ENCODE results near the gene DOCK4.

The DOCK4 gene

DNA sequence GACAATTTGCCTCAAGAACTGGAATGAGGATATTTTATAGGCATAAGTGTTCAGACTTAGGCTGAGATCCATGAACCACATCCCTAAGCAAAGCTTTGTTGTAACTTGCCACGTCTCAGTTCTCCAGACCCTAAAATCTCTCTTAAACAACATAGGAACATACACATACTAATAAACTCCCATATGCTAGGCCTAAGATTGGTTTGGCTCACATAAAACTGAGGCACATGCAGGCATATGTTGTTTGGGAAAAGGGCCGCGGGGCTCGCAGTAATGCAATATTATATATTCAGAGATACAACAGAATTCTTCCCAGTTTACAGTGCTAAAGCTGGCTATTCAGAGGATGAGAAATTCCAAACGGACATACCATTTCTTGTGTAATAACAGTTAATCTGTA is 61.0 kb downstream of the DOCK4 start:
- Histone ChIP-seq H3K9me3 (ENCODE audit: severe bottlenecking) (no peaks in the 10 kb centered on the region), H3K36me3 (ENCODE audit: low read depth) (no peaks in the 10 kb centered on the region), H3K4me1 (ENCODE audit: insufficient read depth, poor library complexity, severe bottlenecking) (no peaks in the 10 kb centered on the region), H3K27ac (ENCODE audit: poor library complexity, severe bottlenecking) (no peak overlapping the region), H3K4me3 (ENCODE audit: severe bottlenecking) (no peak overlapping the region), H3K27me3 (ENCODE audit: insufficient read depth, poor library complexity, severe bottlenecking) (no peaks in the 10 kb centered on the region)
- TF ChIP-seq CTCF (IDR thresholded peaks at IDR 0.05; ENCODE audit: poor library complexity, severe bottlenecking) = no peak
- DNase-seq (ENCODE audit: low spot score) (no peak), ATAC-seq (ENCODE audit: low read depth) (no peak)

DNA sequence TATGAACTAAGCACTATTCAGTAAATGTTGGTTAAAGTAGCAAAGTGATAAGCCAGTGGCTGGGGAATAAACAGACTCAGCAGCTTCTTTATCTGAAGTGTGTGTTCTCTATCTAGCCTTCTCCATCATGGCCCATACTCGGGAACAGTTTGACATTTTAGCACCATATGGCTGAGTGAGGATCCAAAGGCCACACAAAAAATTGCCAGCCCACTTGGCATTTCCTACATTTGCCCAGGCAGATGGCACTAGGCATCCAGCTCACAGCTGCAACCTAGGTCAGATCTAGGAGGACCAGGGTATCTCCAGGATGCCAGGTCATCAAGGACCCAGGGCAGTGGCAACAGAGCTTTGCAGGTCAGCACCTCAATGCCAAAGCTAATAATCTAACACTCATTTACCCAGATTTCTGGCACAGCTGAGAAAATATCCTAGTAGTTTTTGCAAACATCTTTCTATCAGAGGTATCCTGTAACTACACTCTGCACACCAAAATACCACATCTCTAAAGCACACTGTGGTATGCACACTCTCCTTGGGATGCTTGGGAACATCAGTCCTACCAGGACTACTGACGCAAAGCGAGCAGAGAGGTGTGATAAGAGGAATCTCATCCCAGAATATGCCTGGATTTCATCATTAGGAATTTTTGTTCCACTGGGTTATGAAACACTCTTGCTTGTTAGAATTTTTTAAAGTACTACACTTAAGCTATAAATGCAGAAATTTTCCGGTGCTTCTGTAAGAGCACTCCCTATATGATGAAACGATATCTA is 61.7 kb downstream of the DOCK4 start:
- DNase-seq (ENCODE audit: low spot score) (no peak), ATAC-seq (ENCODE audit: low read depth) (no peak)
- Histone ChIP-seq H3K4me1 (ENCODE audit: insufficient read depth, poor library complexity, severe bottlenecking) (no peaks in the 10 kb centered on the region), H3K27ac (ENCODE audit: poor library complexity, severe bottlenecking) (no peak overlapping the region), H3K4me3 (ENCODE audit: severe bottlenecking) (no peak overlapping the region), H3K36me3 (ENCODE audit: low read depth) (no peaks in the 10 kb centered on the region), H3K9me3 (ENCODE audit: severe bottlenecking) (no peaks in the 10 kb centered on the region), H3K27me3 (ENCODE audit: insufficient read depth, poor library complexity, severe bottlenecking) (no peaks in the 10 kb centered on the region)
- no peak for TF ChIP-seq CTCF (IDR thresholded peaks at IDR 0.05; ENCODE audit: poor library complexity, severe bottlenecking)

DNA sequence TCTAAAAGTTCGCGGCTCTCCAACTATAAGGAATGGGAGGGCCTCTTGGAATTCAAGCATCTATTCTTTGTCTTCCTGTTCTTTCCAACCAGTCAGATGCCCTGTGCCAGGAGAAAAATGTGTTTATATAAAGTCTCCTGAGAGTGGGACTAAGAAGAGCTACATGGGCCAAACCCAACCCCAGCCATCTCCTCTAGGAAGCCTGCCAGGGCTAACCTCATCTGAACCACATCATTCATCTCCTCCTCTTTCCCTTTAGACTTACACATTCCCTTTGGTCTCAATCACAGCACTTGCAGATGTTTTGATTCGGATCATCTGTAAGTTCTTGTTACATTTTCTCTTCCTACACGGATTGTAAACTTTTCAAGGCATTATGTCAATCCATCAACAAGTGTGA is 62.6 kb downstream of the DOCK4 start:
- H3K27ac ChIP-seq (ENCODE audit: poor library complexity, severe bottlenecking) = no peak overlapping the region
- no peaks in the 10 kb centered on the region for H3K4me1 ChIP-seq (ENCODE audit: insufficient read depth, poor library complexity, severe bottlenecking)
- DNase-seq (ENCODE audit: low spot score) = no peak
- ATAC-seq (ENCODE audit: low read depth) = no peak
- no peaks in the 10 kb centered on the region for H3K9me3 ChIP-seq (ENCODE audit: severe bottlenecking)
- no peak for TF ChIP-seq CTCF (IDR thresholded peaks at IDR 0.05; ENCODE audit: poor library complexity, severe bottlenecking)
- H3K27me3 ChIP-seq (ENCODE audit: insufficient read depth, poor library complexity, severe bottlenecking) = no peaks in the 10 kb centered on the region
- H3K4me3 ChIP-seq (ENCODE audit: severe bottlenecking) = no peak overlapping the region
- H3K36me3 ChIP-seq (ENCODE audit: low read depth) = no peaks in the 10 kb centered on the region

DNA sequence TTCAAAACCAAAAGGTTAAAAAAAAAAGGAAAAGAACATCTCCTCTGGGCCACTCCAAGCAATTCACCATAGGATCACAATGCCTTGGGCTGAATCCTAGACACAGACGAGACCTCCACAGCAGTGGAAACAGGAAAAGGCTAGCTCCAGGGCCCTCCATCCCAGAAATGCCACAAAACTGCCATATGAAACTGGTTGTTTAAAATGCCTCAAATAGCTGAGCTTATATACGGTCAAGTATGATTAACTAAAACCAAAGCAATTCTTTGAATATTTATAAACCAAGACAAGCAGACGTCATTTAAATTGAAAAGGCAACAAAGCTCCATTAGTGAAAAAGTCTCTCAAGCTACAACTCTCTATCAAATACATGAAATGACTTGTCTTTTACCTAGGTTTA is 63.1 kb downstream of the DOCK4 start:
- DNase-seq (ENCODE audit: low spot score) (no peak), ATAC-seq (ENCODE audit: low read depth) (no peak)
- Histone ChIP-seq H3K4me1 (ENCODE audit: insufficient read depth, poor library complexity, severe bottlenecking) (no peaks in the 10 kb centered on the region), H3K4me3 (ENCODE audit: severe bottlenecking) (no peak overlapping the region), H3K9me3 (ENCODE audit: severe bottlenecking) (no peaks in the 10 kb centered on the region), H3K27ac (ENCODE audit: poor library complexity, severe bottlenecking) (no peak overlapping the region), H3K27me3 (ENCODE audit: insufficient read depth, poor library complexity, severe bottlenecking) (no peaks in the 10 kb centered on the region), H3K36me3 (ENCODE audit: low read depth) (no peaks in the 10 kb centered on the region)
- TF ChIP-seq CTCF (IDR thresholded peaks at IDR 0.05; ENCODE audit: poor library complexity, severe bottlenecking) = no peak

DNA sequence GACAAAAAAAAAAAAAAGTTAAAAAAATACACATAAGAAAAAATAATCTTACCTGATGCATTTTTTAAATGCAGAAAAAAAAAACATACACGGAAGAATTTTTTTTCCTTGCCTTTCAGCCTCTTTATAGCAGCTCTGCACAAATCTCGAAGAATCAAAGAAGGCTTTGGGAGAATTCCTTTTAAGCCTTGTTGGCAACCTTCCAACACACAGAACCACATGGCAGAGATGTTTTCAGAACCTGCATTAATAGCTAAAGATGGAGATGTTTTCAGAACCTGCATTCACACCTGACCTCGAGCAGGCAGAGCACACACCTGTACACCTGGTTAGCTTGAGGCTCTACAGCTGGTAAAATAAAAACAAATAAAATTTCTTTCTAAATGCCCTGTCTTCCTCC is 65.6 kb downstream of the DOCK4 start:
- DNase-seq (ENCODE audit: low spot score) (no peak), ATAC-seq (ENCODE audit: low read depth) (no peak)
- Histone ChIP-seq H3K27me3 (ENCODE audit: insufficient read depth, poor library complexity, severe bottlenecking) (no peaks in the 10 kb centered on the region), H3K9me3 (ENCODE audit: severe bottlenecking) (no peaks in the 10 kb centered on the region), H3K27ac (ENCODE audit: poor library complexity, severe bottlenecking) (no peak overlapping the region), H3K4me1 (ENCODE audit: insufficient read depth, poor library complexity, severe bottlenecking) (no peaks in the 10 kb centered on the region), H3K4me3 (ENCODE audit: severe bottlenecking) (no peak overlapping the region), H3K36me3 (ENCODE audit: low read depth) (no peaks in the 10 kb centered on the region)
- TF ChIP-seq CTCF (IDR thresholded peaks at IDR 0.05; ENCODE audit: poor library complexity, severe bottlenecking) = no peak

Data from RWPE2 (cell line).